Breast epithelium (tissue), 4 donors: Measurements from ENCODE around the gene WBP2NL. TPM values are rescaled to one million over a fixed set of nuclear protein-coding genes. Genes with fewer than 3 reads are reported as not detected.

Source experiments
- DNase-seq, 2 donors: peaks; one replicate each; pipeline ENCODE4 v3.0.0-alpha.2; 2019; ENCODE audit warnings: low spot score in 2 of 2
- H3K27ac ChIP-seq, 2 donors: fragments of 200-600 bp; sonication (generic) in 1 of 2; one replicate each; pipeline ENCODE4 v1.5.1; 2016 to 2019; ENCODE audit warnings: mild to moderate bottlenecking in 1 of 2
- H3K27me3 ChIP-seq, 2 donors: fragments of 200-600 bp; sonication (generic) in 1 of 2; one replicate each; pipeline versions ENCODE4 v1.5.1 to v1.6.0; 2017 to 2019; ENCODE audit warnings: control low read depth in 1 of 2, mild to moderate bottlenecking in 1 of 2
- H3K36me3 ChIP-seq: fragments of 200-600 bp; one replicate; pipeline ENCODE4 v1.5.1; 2019
- H3K4me1 ChIP-seq, 2 donors: fragments of 200-600 bp; sonication (generic); one replicate each; pipeline ENCODE4 v1.5.1; 2016 to 2019; ENCODE audit warnings: control low read depth in 1 of 2
- H3K4me3 ChIP-seq, 3 donors: fragments of 200-600 bp; sonication (generic); 1 replicate in 2 of 3; 2 replicates in 1 of 3; pipeline ENCODE4 v1.5.1; 2016 to 2019; ENCODE audit warnings: mild to moderate bottlenecking in 3 of 3, moderate library complexity in 2 of 3
- H3K9me3 ChIP-seq, 2 donors: fragments of 200-600 bp; sonication (generic) in 1 of 2; one replicate each; pipeline ENCODE4 v1.5.1; 2016 to 2019; ENCODE audit warnings: control low read depth in 1 of 2
- CTCF ChIP-seq, 3 donors: fragments of 450-650 bp; IDR thresholded peaks; one replicate each; pipeline ENCODE4 v1.5.1; 2016 to 2017; ENCODE audit warnings: antibody characterized with exemption in 3 of 3, mild to moderate bottlenecking in 3 of 3, moderate library complexity in 3 of 3
- POLR2A ChIP-seq: fragments of 450-650 bp; IDR thresholded peaks from one replicate; pipeline ENCODE4 v1.6.1; 2016; ENCODE audit warnings: antibody characterized with exemption, mild to moderate bottlenecking, moderate library complexity
- POLR2AphosphoS5 ChIP-seq, 3 donors: sonication (generic); formaldehyde crosslinking; IDR thresholded peaks; one replicate each; pipeline ENCODE4 v1.6.1; 2017; ENCODE audit warnings: antibody characterized with exemption in 3 of 3
- intact Hi-C: fragments of 100-400 bp; cut with DNase I; formaldehyde crosslinking; loops from one replicate; pipeline ENCODE4 v1.15.1; 2023; ENCODE audit warnings: low total_unique reads
- total RNA-seq, 3 donors: library from RNA; depleted of rRNA; stranded (reverse); fragments of >200 nt; gene quantifications; one replicate each; pipeline ENCODE4 v1.1.0, GENCODE V29; 2016

Gene WBP2NL
- total RNA-seq, 3 donors from 2014 or later, result 0.96 to 12.3 (median 2.0) TPM

GRCh38 chr22:42076764-42077485 is 78.3 kb downstream of the WBP2NL start:
- intact Hi-C loops, result no loop called here
- Histone ChIP-seq H3K9me3 (no peaks in the 10 kb centered on the region), H3K27me3 (no peaks in the 10 kb centered on the region), H3K4me1 (peaks cover 17% of the 10 kb centered on the region in 2 donors), H3K27ac (peak overlapping the region; percentile 99 to 100), H3K4me3 (no peak overlapping the region), H3K36me3 (no peaks in the 10 kb centered on the region)
- TF ChIP-seq POLR2A (no peak), CTCF (IDR thresholded peaks at IDR 0.05) (no peak), POLR2AphosphoS5 (IDR thresholded peaks at IDR 0.05) (no peak)
- no peak for DNase-seq

GRCh38 chr22:42077486-42078125 is 79.0 kb downstream of the WBP2NL start:
- Histone ChIP-seq H3K27ac (peak overlapping the region; percentile 99 to 100), H3K4me1 (peaks cover 17% of the 10 kb centered on the region in 2 donors)

More at GRCh38 chr22:42077486-42078125, 79.0 kb downstream of the WBP2NL start:
- DNase-seq, result no peak
- intact Hi-C loops, result no loop called here
- no peak for TF ChIP-seq POLR2AphosphoS5 (IDR thresholded peaks at IDR 0.05)
- no peak for TF ChIP-seq CTCF (IDR thresholded peaks at IDR 0.05)
- H3K36me3 ChIP-seq, result no peaks in the 10 kb centered on the region
- no peaks in the 10 kb centered on the region for H3K9me3 ChIP-seq
- H3K27me3 ChIP-seq, result no peaks in the 10 kb centered on the region
- H3K4me3 ChIP-seq, result no peak overlapping the region

Other genes starting within 250 kb of the WBP2NL start
- gene CCDC134, start 198.1 kb upstream of the WBP2NL start, total RNA-seq, result 10 to 100 TPM in 2 of 3 donors, 1 to 10 TPM in 1; 4.0 to 12.3 (median 10.8) TPM
- gene SREBF2, start 165.7 kb upstream of the WBP2NL start, total RNA-seq, result 10 to 100 TPM; 20.8 to 33.5 (median 32.1) TPM
- gene SHISA8, start 83.7 kb upstream of the WBP2NL start, total RNA-seq, result not detected
- under 1 TPM; under 0.01 to 0.33 (median 0.15) TPM for gene TNFRSF13C, start 72.0 kb upstream of the WBP2NL start, total RNA-seq
- 1 to 10 TPM; 1.5 to 2.9 (median 1.9) TPM for gene CENPM, start 51.6 kb upstream of the WBP2NL start, total RNA-seq
- gene SEPTIN3, start 29.3 kb upstream of the WBP2NL start, total RNA-seq, result 1 to 10 TPM in 2 of 3 donors, under 1 TPM in 1; 0.16 to 2.2 (median 1.6) TPM
- 10 to 100 TPM; 22.9 to 38.9 (median 27.2) TPM for gene NAGA, start 72.0 kb downstream of the WBP2NL start, total RNA-seq
- 10 to 100 TPM; 11.5 to 18.0 (median 11.6) TPM for gene PHETA2, start 75.5 kb downstream of the WBP2NL start, total RNA-seq
- 10 to 100 TPM; 13.9 to 19.7 (median 16.2) TPM for gene SMDT1, start 80.9 kb downstream of the WBP2NL start, total RNA-seq
- 10 to 100 TPM; 37.3 to 61.1 (median 45.2) TPM for gene NDUFA6, start 92.0 kb downstream of the WBP2NL start, total RNA-seq
- 1 to 10 TPM in 1 of 3 donors, under 1 TPM in 2; 0.16 to 2.0 (median 0.73) TPM for gene CYP2D6, start 132.0 kb downstream of the WBP2NL start, total RNA-seq